ENCODE results near the gene SRCIN1.

SRCIN1 gene

GRCh38 chr17:38589462-38590114 lies 16.2 kb downstream of the SRCIN1 start:
- TF ChIP-seq REST (IDR thresholded peaks at IDR 0.05; ENCODE audit: insufficient read depth in 1 of 2, low read depth in 2 of 2, low read length in 2 of 2) (no peak), SIN3A (IDR thresholded peaks at IDR 0.05; ENCODE audit: borderline replicate concordance, insufficient read depth, low read length) (no peak), TAF1 (IDR thresholded peaks at IDR 0.05; ENCODE audit: borderline replicate concordance, insufficient read depth, low read length) (no peak), POLR2AphosphoS5 (IDR thresholded peaks at IDR 0.05; ENCODE audit: low read depth, low read length) (no peak), FOXP2 (optimal IDR thresholded peaks at IDR 0.05; ENCODE audit: borderline replicate concordance, extremely low read depth, extremely low read length, insufficient read depth) (no peak)

- no peak for TF ChIP-seq REST (IDR thresholded peaks at IDR 0.05; ENCODE audit: insufficient read depth in 1 of 2, low read depth in 2 of 2, low read length in 2 of 2)
- TF ChIP-seq TAF1 (IDR thresholded peaks at IDR 0.05; ENCODE audit: borderline replicate concordance, insufficient read depth, low read length): no peak
- TF ChIP-seq FOXP2 (optimal IDR thresholded peaks at IDR 0.05; ENCODE audit: borderline replicate concordance, extremely low read depth, extremely low read length, insufficient read depth): no peak
- TF ChIP-seq SIN3A (IDR thresholded peaks at IDR 0.05; ENCODE audit: borderline replicate concordance, insufficient read depth, low read length): no peak
- no peak for TF ChIP-seq POLR2AphosphoS5 (IDR thresholded peaks at IDR 0.05; ENCODE audit: low read depth, low read length)
Observed at GRCh38 chr17:38588788-38589174, 17.0 kb downstream of the SRCIN1 start.

GRCh38 chr17:38587947-38588787 lies 17.6 kb downstream of the SRCIN1 start:
- TF ChIP-seq TAF1 (IDR thresholded peaks at IDR 0.05; ENCODE audit: borderline replicate concordance, insufficient read depth, low read length): no peak
- TF ChIP-seq REST (IDR thresholded peaks at IDR 0.05; ENCODE audit: insufficient read depth in 1 of 2, low read depth in 2 of 2, low read length in 2 of 2): no peak
- TF ChIP-seq SIN3A (IDR thresholded peaks at IDR 0.05; ENCODE audit: borderline replicate concordance, insufficient read depth, low read length): no peak
- no peak for TF ChIP-seq POLR2AphosphoS5 (IDR thresholded peaks at IDR 0.05; ENCODE audit: low read depth, low read length)
- no peak for TF ChIP-seq FOXP2 (optimal IDR thresholded peaks at IDR 0.05; ENCODE audit: borderline replicate concordance, extremely low read depth, extremely low read length, insufficient read depth)

GRCh38 chr17:38587203-38587602 lies 18.5 kb downstream of the SRCIN1 start:
- TF ChIP-seq TAF1 (IDR thresholded peaks at IDR 0.05; ENCODE audit: borderline replicate concordance, insufficient read depth, low read length): no peak
- TF ChIP-seq SIN3A (IDR thresholded peaks at IDR 0.05; ENCODE audit: borderline replicate concordance, insufficient read depth, low read length): no peak
- TF ChIP-seq REST (IDR thresholded peaks at IDR 0.05; ENCODE audit: insufficient read depth in 1 of 2, low read depth in 2 of 2, low read length in 2 of 2): no peak
- no peak for TF ChIP-seq POLR2AphosphoS5 (IDR thresholded peaks at IDR 0.05; ENCODE audit: low read depth, low read length)
- no peak for TF ChIP-seq FOXP2 (optimal IDR thresholded peaks at IDR 0.05; ENCODE audit: borderline replicate concordance, extremely low read depth, extremely low read length, insufficient read depth)
